ENCODE results near the gene FAR1.
"Not testable (repeated sequence)": the region's sequence is repeated elsewhere in the genome, so short reads cannot be mapped to it uniquely, and the experiment has no call there.

FAR1 gene, protein sequence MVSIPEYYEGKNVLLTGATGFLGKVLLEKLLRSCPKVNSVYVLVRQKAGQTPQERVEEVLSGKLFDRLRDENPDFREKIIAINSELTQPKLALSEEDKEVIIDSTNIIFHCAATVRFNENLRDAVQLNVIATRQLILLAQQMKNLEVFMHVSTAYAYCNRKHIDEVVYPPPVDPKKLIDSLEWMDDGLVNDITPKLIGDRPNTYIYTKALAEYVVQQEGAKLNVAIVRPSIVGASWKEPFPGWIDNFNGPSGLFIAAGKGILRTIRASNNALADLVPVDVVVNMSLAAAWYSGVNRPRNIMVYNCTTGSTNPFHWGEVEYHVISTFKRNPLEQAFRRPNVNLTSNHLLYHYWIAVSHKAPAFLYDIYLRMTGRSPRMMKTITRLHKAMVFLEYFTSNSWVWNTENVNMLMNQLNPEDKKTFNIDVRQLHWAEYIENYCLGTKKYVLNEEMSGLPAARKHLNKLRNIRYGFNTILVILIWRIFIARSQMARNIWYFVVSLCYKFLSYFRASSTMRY

DNA sequence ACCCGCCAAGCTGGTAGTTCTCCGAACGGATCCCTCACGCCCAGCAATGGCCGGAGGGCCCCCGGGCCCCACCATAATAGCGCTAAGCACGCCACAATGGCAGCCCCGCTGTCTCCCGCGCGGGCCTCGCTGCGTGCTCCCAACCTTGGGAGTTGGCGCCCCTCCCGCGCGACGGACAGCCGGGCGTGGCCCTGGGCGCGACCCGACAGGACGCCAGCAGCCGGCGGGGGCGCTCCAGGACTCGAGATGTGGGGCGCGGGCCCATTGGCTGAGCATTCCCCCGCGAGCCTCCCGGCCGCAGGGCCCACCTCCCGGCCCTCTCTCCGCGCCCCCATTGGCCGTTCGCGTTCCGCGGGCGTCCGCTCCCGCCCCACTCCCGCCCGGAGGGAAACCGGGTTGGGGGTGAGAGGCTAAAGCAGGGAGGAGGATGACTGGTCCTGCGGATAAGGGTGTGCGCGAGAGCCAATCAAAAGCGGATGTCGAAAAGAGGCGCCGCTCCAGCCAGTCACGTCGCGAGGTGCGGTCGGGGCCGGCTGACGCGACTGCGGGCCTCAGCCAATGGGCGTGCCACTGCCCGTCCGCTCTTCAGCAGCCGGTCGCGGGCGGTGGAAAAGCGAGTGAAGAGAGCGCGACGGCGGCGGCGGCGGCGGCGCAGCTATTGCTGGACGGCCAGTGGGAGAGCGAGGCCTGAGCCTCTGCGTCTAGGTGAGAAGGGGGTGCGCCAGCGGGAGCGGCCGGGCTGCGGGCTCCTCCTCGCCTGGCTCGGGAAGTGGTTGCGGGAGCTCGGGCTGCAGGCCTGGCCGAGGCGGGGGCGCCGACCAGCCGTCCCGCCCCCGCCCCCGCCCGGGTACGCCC, at the start of gene FAR1:
FAR1 (plus strand) TSS at position 567 of the 855 bp plus-strand sequence. CDS start 26,098 bp downstream, outside the sequence.
- DNase-seq: peak; percentile 95 to 97

DNA sequence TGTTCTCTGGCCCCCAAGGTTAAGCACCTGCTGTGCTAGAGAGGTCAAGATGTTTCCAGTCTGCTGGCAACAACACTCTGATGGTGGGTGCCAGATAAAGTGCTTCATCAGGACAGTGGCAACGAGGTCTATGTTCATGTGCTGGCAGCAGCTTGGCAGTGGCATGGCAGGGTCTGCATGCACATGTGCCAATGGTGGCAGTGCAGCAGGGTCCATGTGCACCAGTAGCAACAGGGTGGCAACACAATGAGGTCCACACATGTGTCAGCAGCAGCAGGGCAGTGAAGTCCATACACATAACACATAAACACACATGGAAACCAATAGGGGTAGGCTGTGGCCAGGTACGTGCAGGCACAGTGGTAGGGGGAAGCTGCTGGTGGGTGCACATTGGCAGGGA, 48.4 kb upstream of the FAR1 start:
- no peak for DNase-seq

DNA sequence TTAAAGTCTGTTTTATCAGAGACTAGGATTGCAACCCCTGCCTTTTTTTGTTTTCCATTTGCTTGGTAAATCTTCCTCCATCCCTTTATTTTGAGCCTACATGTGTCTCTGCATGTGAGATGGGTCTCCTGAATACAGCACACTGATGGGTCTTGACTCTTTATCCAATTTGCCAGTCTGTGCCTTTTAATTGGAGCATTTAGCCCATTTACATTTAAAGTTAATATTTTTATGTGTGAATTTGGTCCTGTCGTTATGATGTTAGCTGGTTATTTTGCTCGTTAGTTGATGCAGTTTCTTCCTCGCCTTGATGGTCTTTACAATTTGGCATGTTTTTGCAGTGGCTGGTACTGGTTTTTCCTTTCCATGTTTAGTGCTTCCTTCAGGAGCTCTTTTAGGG, 41.6 kb upstream of the FAR1 start:
- DNase-seq: not testable (repeated sequence)

DNA sequence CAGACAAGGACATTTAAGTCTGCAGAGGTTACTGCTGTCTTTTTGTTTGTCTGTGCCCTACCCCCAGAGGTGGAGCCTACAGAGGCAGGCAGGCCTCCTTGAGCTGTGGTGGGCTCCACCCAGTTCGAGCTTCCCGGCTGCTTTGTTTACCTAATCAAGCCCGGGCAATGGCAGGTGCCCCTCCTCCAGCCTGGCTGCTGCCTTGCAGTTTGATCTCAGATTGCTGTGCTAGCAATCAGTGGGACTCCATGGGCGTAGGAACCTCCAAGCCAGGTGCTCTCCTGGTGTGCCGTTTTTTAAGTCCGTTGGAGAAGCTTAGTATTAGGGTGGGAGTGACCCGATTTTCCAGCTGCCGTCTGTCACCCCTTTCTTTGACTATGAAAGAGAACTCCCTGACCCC, 39.8 kb upstream of the FAR1 start:
- DNase-seq: not testable (repeated sequence)

DNA sequence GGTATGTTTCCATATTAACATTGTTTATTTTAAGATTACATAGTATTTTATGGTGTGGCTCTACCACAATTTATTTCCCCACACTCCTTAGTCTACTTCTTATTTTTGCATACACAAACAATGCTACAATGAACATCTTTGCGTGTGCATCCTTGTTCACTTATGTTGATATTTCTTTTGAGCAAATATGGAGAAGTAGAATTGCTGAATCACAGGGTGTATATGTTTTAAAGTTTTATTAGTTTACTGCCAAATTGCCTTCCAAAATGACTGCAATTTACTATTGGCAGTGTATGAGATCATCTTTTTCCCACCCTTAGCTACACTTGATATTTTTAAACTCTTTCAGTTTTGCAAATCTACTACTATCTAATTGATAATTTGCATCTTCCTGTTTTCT, 38.7 kb upstream of the FAR1 start:
- no peak for DNase-seq

DNA sequence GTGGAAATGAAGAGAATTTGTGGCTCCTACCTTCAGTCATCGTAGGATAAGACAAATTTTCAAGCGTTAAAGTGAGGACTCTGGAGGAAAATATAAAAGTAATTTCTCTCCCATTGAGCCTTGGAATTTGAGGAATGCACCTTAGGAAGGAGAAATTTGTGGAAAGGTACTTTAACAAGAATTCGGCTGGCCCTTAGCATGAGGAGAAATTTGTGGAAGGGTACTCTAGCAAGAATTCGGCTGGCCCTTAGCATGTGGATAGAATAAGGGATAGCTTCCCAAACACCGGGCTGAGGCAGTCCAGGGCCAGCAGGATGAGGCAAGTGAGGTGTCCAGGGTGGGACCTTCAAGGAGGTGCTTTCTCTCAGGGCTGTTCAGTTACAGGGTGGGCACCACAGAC, 33.2 kb upstream of the FAR1 start:
- DNase-seq: no peak

DNA sequence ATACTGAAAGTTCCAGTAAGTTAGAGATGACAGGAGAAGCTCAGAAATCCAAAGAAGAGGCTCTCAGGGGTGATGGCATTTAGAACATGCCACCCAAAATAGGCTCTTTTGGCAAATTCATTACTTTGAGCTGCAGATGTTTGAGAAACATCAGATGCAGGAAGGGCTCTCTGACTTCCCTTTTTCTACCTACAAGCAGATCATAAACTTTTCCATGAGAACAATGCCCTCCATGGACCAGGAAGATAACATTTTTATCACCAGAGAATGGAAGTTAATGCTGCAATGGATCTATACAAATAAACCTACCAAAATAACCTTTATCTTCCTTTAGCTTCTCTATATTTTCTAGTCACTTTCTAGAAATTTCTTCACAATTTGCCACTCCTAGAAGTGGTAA, 32.7 kb upstream of the FAR1 start:
- no peak for DNase-seq

DNA sequence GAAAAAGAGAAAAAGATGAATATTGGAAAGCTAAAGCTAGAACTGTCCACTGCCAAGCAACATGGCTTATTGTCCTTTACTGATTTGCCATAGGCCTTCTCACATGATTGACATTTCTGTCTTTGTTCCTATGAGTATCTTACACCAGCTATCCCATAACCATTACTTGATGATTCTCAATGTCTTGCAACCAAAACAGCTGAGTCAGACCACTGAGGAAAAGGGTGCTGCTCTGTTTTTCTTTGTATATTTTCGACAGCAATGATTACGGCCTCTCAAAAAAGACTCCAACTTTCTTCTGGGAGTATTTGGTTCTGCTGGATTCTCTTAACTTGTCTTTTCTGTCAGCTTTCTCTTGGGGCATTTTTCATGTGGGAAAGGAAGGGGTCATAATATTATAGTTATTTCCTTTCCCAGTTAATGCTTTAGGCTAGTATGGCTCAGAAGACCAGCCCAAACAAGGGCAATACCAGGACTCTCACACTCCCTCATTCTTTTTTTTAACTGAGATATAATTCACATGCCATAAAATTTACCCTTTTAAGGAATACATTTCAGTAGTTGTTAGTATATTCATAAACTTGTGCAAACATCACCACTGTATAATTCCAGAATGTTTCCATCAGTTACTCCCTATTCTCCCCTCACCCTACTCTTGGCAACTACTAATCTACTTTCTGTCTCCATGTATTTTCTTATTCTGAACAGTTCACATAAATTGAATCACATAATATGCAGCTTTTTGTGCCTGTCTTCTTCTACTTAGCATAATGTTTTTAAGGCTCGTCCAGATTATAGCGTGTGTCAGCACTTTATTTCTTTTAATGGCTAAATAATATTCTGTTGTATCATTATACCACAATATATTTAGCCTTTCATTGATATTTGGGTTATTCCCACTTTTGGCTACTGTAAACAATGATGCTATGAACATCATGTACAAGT, 31.1 kb upstream of the FAR1 start:
- DNase-seq: no peak

DNA sequence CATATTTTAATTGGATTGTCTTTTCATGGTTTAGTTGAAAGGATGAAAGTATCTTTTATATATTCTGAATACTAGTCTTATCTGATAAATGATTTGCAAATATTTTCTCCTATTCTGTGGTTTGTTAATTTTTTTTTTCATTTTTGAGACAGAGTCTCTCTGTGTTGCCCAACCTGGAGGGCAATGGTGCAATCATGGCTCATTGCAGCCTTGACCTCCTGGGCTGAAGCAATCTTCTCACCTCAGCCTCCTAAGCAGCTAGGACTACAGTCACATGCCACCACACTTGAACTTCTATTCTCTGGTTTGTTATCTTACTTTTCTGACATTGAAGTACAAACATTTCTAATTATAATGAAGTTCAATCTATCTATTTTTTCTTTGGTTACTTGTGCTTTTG, 30.0 kb upstream of the FAR1 start:
- no peak for DNase-seq

DNA sequence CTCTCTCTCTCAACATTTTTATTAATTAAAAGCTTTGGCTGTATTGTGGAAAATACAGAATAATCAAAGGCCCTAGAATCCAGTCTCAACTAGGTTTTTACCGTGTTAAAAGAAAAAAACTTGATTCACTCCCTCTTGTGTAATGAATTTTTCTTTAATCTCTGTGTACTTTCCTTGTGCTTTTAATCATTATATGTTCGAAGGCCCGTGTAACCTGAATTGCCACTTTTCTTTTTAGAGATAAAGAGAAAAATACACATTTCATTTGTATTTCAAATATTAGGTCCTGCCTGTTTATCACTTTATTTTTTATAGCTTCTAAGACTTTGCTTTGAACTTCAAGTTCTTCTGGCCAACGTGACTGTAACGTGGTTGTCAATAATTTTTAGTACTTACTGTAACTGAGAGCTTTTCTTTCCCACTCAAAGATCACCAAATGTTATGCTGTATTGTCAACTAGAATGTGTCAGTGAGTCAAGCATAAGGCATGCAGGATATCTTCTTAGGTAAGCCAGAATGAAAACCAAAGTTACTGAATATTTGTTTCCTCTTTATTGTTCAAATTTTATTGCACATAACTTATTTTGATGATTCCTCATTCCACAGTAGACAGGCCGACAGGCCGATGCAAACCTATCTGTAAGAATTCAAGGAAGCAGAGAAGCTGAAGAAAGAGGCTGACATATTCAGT, 23.3 kb upstream of the FAR1 start:
- no peak for DNase-seq

DNA sequence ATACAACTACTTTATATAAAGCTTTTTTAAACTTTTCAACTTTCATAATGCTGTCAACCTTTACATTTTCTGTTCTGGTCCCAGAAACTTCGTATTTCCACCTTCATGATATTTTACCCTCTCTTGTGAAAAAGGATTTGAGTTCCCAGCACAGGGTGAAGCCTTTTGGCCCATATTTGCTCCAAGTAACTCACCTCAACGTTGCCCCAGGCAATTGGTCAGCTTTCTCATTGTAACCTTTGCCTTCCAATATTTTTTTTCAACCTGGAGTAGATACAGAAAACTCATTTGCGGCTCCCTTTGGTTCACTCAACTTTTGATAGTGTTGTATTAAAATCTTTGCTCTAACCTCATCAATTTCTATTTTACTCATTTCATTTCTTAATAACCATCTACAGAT, 21.1 kb upstream of the FAR1 start:
- DNase-seq: no peak

DNA sequence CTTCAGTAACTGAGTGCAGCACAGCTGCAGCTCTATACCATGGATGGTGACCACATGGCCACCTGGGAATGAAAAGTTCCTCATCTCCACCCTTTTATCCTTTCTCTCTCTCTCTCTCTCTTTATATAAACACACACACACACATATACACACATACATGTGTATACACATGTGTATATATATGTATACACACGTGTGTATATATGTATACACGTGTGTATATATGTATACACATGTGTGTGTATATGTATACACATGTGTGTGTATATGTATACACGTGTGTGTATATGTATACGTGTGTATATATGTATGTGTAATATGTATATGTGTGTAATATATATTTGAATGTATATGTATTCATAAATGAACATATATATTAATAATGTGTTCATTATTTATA, 18.8 kb upstream of the FAR1 start:
- no peak for DNase-seq

DNA sequence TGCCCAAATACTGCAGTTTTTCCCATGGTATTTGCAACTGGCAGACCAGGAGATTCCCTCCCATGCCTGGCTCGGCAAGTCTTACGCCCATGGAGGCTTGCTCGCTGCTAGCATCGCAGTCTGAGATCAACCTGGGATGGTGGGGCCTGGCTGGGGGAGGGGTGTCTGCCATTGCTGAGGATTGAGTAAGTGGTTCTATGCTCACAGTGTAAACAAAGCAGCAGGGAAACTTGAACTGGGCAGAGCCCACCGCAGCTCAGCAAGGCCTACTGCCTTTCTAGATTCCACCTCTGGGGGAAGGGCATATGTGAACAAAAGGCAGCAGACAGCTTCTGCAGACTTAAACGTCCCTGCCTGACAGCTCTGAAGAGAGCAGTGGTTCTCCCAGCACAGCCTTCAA, 17.0 kb upstream of the FAR1 start:
- DNase-seq: not testable (repeated sequence)

DNA sequence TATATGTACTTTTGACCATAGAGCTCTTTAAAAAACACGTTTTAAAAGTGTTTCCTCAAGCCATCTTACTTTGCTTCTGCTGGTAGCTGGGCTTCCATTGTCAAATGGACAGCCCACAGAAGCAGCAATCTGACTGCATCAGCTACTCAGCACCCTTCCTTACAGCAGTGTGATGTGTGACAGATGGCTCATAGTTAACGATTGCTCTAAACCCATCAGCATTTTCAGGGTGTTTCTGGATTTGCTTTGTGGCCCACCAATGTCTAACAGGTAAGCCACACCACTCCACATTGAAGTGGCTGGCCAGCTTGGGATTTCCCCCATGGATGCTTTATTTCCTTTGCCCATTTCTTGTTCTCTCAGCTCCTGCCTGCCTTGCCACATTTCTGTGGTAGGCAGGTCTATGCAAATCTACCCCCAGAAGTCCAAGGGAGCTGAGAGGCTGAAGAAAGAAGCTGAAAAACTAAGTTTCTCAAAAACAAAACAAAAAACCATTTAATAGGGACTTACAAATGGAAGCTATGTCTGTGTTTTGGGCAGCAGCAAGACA, 7.3 kb upstream of the FAR1 start:
- DNase-seq: no peak

DNA sequence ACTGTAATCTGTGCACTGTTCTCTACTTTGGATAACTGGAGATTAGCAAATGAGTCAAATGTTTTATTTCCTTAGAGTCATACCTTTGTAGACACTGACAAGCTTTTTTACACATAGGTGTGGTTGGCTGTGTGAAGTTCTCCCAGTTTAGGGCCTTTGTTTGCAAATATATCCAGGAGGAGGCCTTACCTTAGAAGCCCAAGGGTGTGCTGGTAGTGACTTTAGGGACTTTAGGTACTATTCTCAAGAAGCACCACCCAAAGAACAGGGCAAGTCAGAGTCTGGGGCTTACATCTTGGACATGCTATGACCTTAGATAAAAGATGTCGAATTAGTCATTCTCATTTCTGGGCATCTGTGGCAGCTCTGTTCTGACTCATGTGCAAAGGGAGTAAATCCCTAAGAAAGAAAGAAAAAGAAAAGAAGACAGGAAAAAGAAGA, 4.8 kb upstream of the FAR1 start:
- DNase-seq: no peak

DNA sequence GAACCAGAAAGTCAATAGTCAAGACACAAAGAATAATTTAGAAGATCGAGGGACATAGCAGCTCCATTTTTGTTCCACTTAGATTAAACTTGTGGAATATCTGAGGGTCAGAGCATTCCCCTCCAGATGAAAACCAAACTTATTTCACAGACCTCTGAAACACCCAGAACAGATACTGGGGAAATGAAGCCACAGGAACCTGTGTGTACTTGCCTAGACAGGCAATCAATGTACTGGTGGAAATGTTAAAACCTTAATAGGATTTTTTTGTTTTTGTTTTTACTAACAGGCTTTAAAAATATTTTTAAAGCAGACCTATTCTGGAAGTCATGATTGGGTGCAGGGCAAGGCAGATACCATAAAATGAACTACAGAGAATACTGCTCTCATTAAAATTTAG, 4.1 kb upstream of the FAR1 start:
- DNase-seq: no peak

DNA sequence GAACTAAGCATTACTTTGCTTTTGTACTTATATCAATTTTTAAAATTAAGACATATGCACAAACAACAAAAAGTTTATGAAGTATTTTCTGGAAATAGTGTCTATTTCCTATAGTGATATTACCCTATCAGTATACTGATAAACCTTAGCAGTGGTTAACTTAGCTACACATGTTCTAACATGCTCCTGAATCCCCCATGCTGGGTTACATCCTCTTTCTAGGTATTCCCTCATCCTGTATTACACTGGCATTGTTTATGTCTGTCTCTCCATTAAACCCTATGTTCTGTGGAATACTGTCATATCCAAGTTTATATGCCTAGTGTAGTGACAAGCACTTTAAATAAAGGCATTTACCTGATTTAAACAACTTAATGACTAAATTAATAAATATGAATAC, 1.8 kb upstream of the FAR1 start:
- no peak for DNase-seq

DNA sequence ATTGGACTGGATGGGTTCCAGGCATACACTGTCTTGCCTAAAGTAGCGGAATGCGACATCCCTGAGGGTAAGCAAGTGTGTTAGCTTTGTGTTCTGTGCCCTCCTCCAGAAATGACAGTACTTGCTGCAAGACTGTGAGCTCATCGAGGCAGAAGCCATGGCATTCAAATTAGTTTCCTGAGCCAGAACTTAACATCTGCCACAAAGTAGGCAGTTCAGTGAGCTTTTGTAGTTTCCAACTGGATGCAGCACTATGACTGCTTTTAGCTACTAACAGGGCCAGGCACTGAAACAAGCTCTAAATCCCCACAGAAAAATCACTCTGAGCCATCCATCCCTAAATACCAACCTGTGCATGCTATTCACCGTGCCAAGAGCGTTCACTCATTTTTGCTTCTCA, 1.2 kb upstream of the FAR1 start:
- no peak for DNase-seq

DNA sequence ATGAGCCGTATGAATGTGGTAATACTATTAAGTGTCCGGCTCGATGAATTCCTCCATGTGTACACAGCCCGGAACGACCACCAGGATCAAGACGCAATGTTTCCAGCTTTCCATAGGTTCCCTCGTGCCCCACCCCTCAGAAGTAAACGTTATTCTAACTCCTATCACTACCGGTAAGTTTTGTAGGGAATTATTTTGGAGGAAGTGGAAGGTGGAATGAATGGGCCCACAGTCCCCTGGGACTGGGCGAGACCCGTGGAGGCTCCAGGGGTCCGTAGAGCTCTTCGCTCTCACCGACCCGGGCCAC, 720 bp upstream of the FAR1 start:
- DNase-seq: no peak

DNA sequence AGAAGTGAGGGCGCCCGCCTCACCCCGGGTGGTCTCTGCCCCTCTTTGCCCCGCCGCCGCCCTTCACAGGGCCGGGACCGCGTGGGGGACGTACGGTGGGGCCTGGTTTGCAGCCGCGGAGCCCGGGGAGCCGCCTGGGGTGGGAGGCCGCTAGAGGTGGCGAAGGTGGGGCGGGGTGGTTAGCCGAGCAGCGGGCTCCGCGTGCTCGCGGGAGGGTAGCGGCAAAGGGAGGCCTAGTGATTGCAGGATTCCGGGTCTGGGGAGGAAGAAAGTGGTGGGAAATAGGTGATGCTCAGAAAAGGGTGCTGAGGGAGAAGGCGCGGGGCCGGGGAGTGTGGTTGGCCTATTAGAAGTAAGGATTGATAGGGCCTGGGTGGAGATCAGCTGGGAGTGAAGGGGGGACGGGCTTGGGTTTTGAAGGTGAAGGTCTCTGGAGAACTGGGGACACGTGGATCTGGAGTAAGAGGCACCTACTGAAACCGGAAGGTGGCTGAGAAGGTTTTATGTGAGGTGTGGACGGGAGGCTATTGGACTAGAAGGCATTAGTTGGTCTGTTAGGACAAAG, 571 bp downstream of the FAR1 start:
- no peak for DNase-seq
